Transverse colon (tissue), 4 donors: ENCODE measurements around the gene IGF2BP3. TPM values are rescaled to one million over a fixed set of nuclear protein-coding genes. Genes with fewer than 3 reads are reported as not detected.

ENCODE experiments used
- DNase-seq: peaks from one replicate; pipeline ENCODE4 v3.0.0-alpha.2; 2019
- H3K27ac ChIP-seq, 4 donors: fragments of 200-600 bp; sonication (generic); 2 replicates each; pipeline ENCODE4 v1.5.1; 2016 to 2018; ENCODE audit warnings: inconsistent platforms in 4 of 4
- H3K27me3 ChIP-seq: fragments of 200-600 bp; sonication (generic); 2 replicates; pipeline ENCODE4 v1.5.1; 2017; ENCODE audit warnings: inconsistent platforms
- H3K36me3 ChIP-seq, 4 donors: fragments of 200-600 bp; sonication (generic); 2 replicates each; pipeline ENCODE4 v1.5.1; 2017 to 2019; ENCODE audit warnings: inconsistent platforms in 4 of 4
- H3K4me1 ChIP-seq, 4 donors: fragments of 200-600 bp; sonication (generic); 2 replicates each; pipeline ENCODE4 v1.5.1; 2017 to 2020; ENCODE audit warnings: inconsistent platforms in 4 of 4
- H3K4me3 ChIP-seq, 4 donors: fragments of 200-600 bp; sonication (generic); 1 replicate in 1 of 4; 2 replicates in 3 of 4; pipeline versions ENCODE4 v1.5.1 to v1.6.1; 2017 to 2019; ENCODE audit warnings: inconsistent platforms in 4 of 4
- H3K9me3 ChIP-seq, 2 donors: fragments of 200-600 bp; sonication (generic); 2 replicates each; pipeline ENCODE4 v1.5.1; 2017 to 2019; ENCODE audit warnings: inconsistent platforms in 2 of 2
- CTCF ChIP-seq, 5 experiments: fragments of 200-600 bp in 3 of 5; fragments of 450-650 bp in 2 of 5; sonication (generic) in 3 of 5; IDR thresholded peaks; 1 replicate in 2 of 5; 2 replicates in 3 of 5; pipeline ENCODE4 v1.5.1; 2016 to 2017; ENCODE audit warnings: antibody characterized with exemption in 5 of 5, inconsistent platforms in 3 of 5, mild to moderate bottlenecking in 2 of 5, moderate library complexity in 1 of 5
- EP300 ChIP-seq: sonication (generic); formaldehyde crosslinking; IDR thresholded peaks from one replicate; pipeline ENCODE4 v1.6.1; 2017; ENCODE audit warnings: antibody characterized with exemption, low read depth
- POLR2A ChIP-seq: fragments of 450-650 bp; IDR thresholded peaks from one replicate; pipeline ENCODE4 v1.6.1; 2016; ENCODE audit warnings: antibody characterized with exemption, mild to moderate bottlenecking, moderate library complexity
- POLR2AphosphoS5 ChIP-seq, 3 donors: sonication (generic); formaldehyde crosslinking; IDR thresholded peaks; one replicate each; pipeline ENCODE4 v1.6.1; 2016; ENCODE audit warnings: antibody characterized with exemption in 3 of 3
- WGBS, 2 donors: methylation state at CpG; one replicate each; pipeline ENCODE4 v1.1.5; 2018; ENCODE audit warnings: low coverage in 1 of 2; 5-methylcytosine and 5-hydroxymethylcytosine counted together
- in situ Hi-C, 4 donors: fragments of 200-750 bp; cut with MboI; loops; one replicate each; pipeline versions ENCODE4 v1.15.0 to v1.15.1; 2017; ENCODE audit warnings: low sequenced_read_pairs in 3 of 4, low pct_ligation_motif_present in 1 of 4, low pct_unique_long_range_greater_than_20kb in 1 of 4
- intact Hi-C: fragments of 100-400 bp; cut with DNase I; formaldehyde crosslinking; loops from one replicate; pipeline ENCODE4 v1.15.1; 2023; ENCODE audit warnings: low total_unique reads
- total RNA-seq, 4 donors: library from RNA; depleted of rRNA; stranded (reverse); fragments of >200 nt; gene quantifications; one replicate each; pipeline ENCODE4 v1.1.0, GENCODE V29; 2016

The IGF2BP3 gene
- total RNA-seq, 4 donors from 2014 or later = 0.41 to 0.64 TPM; not detected in 2

GRCh38 chr7:23396222-23397015 lies 73.9 kb downstream of the IGF2BP3 start:
- no peaks in the 10 kb centered on the region for H3K9me3 ChIP-seq
- TF ChIP-seq CTCF (IDR thresholded peaks at IDR 0.05) (no peak), EP300 (no peak), POLR2AphosphoS5 (IDR thresholded peaks at IDR 0.05) (no peak), POLR2A (no peak)
- no peak overlapping the region for H3K27ac ChIP-seq
- WGBS, 2 donors = 64 to 68% methylated on average over 3 of the region's 3 CpGs
- no peak overlapping the region for H3K4me3 ChIP-seq
- no peak for DNase-seq
- intact Hi-C loops (no loop called here), in situ Hi-C loops (no loop called here)
- no peaks in the 10 kb centered on the region for H3K4me1 ChIP-seq
- no peaks in the 10 kb centered on the region for H3K36me3 ChIP-seq
- no peaks in the 10 kb centered on the region for H3K27me3 ChIP-seq

- Histone ChIP-seq H3K27ac (no peak overlapping the region), H3K4me1 (no peaks in the 10 kb centered on the region), H3K9me3 (no peaks in the 10 kb centered on the region), H3K36me3 (no peaks in the 10 kb centered on the region), H3K27me3 (no peaks in the 10 kb centered on the region), H3K4me3 (no peak overlapping the region)
- intact Hi-C loops = no loop called here
- in situ Hi-C loops = no loop called here
- no peak for DNase-seq
- TF ChIP-seq EP300 (no peak), POLR2A (no peak)
- 71 to 74% methylated on average over 3 of the region's 3 CpGs for WGBS, 2 donors
Observed at GRCh38 chr7:23394488-23395171, 75.7 kb downstream of the IGF2BP3 start.

- H3K27ac ChIP-seq = no peak overlapping the region
- 86 to 100% methylated on average over 2 to 3 of the region's 3 CpGs for WGBS, 2 donors
- intact Hi-C loops = no loop called here
- in situ Hi-C loops = no loop called here
- no peaks in the 10 kb centered on the region for H3K27me3 ChIP-seq
- no peaks in the 10 kb centered on the region for H3K4me1 ChIP-seq
- TF ChIP-seq EP300 (no peak), CTCF (IDR thresholded peaks at IDR 0.05) (no peak), POLR2A (no peak), POLR2AphosphoS5 (IDR thresholded peaks at IDR 0.05) (no peak)
- DNase-seq = no peak
- no peak overlapping the region for H3K4me3 ChIP-seq
- H3K9me3 ChIP-seq = no peaks in the 10 kb centered on the region
- H3K36me3 ChIP-seq = no peaks in the 10 kb centered on the region
Observed at GRCh38 chr7:23393636-23394035, 76.7 kb downstream of the IGF2BP3 start.

GRCh38 chr7:23389701-23390100 lies 80.6 kb downstream of the IGF2BP3 start:
- no peak for DNase-seq
- WGBS, 2 donors = 91% methylated on average over 3 of the region's 3 CpGs; no CpG with 5 or more reads in 1 of the 2 donors
- Histone ChIP-seq H3K9me3 (no peaks in the 10 kb centered on the region), H3K4me1 (no peaks in the 10 kb centered on the region), H3K27ac (no peak overlapping the region), H3K4me3 (no peak overlapping the region), H3K36me3 (no peaks in the 10 kb centered on the region), H3K27me3 (no peaks in the 10 kb centered on the region)
- in situ Hi-C loops (no loop called here), intact Hi-C loops (no loop called here)
- TF ChIP-seq POLR2AphosphoS5 (IDR thresholded peaks at IDR 0.05) (no peak), EP300 (no peak), POLR2A (no peak), CTCF (IDR thresholded peaks at IDR 0.05) (no peak)
